Mesenchymal stem cell (in vitro differentiated cells and primary cell): ENCODE measurements around the gene NEK11.
"Not testable (repeated sequence)": the region's sequence is repeated elsewhere in the genome, so short reads cannot be mapped to it uniquely, and the experiment has no call there.

Experiments
- DNase-seq: peaks from one replicate; pipeline ENCODE4 v3.0.0-alpha.2; 2013
- H2AFZ ChIP-seq: one replicate; pipeline ENCODE4 v1.6.1; 2013; ENCODE audit warnings: low read depth, mild to moderate bottlenecking, control low read depth, inconsistent platforms, low read length, moderate library complexity
- H2AK5ac ChIP-seq: 2 replicates; pipeline ENCODE4 v1.6.1; 2013; ENCODE audit warnings: low read length, moderate library complexity, mild to moderate bottlenecking, inconsistent platforms; ENCODE audit not compliant: severe bottlenecking
- H2BK120ac ChIP-seq: one replicate; pipeline ENCODE4 v1.6.1; 2013; ENCODE audit warnings: low read depth, mild to moderate bottlenecking, inconsistent platforms, low read length, moderate library complexity
- H2BK12ac ChIP-seq, 2 experiments: one replicate each; pipeline ENCODE4 v1.6.1; 2013; ENCODE audit warnings: inconsistent platforms in 2 of 2, low read length in 2 of 2, mild to moderate bottlenecking in 2 of 2, moderate library complexity in 2 of 2, control low read depth in 1 of 2
- H2BK15ac ChIP-seq: one replicate; pipeline ENCODE4 v1.6.1; 2013; ENCODE audit warnings: mild to moderate bottlenecking, low read depth, inconsistent platforms; ENCODE audit not compliant: poor library complexity, severe bottlenecking
- H2BK5ac ChIP-seq: 2 replicates; pipeline ENCODE4 v1.6.1; 2013; ENCODE audit warnings: low read depth, mild to moderate bottlenecking, low read length, control low read depth, inconsistent platforms; ENCODE audit not compliant: poor library complexity, severe bottlenecking
- H3K14ac ChIP-seq, 2 experiments: one replicate each; pipeline ENCODE4 v1.6.1; 2013; ENCODE audit warnings: inconsistent platforms in 2 of 2, low read length in 2 of 2, control low read depth in 1 of 2, mild to moderate bottlenecking in 1 of 2, moderate library complexity in 1 of 2
- H3K18ac ChIP-seq, 2 experiments: one replicate each; pipeline ENCODE4 v1.6.1; 2013; ENCODE audit warnings: inconsistent platforms in 2 of 2, low read length in 2 of 2, control low read depth in 1 of 2, low read depth in 1 of 2, mild to moderate bottlenecking in 1 of 2
- H3K23ac ChIP-seq, 2 experiments: one replicate each; pipeline ENCODE4 v1.6.1; 2013; ENCODE audit warnings: inconsistent platforms in 2 of 2, low read length in 2 of 2, mild to moderate bottlenecking in 2 of 2, moderate library complexity in 2 of 2, control low read depth in 1 of 2
- H3K27ac ChIP-seq: 2 replicates; pipeline ENCODE4 v1.5.1; 2013; ENCODE audit warnings: mild to moderate bottlenecking, moderate library complexity, low read length, control low read depth, inconsistent platforms; ENCODE audit not compliant: poor library complexity, severe bottlenecking
- H3K27me3 ChIP-seq, 2 experiments: 2 replicates each; pipeline versions ENCODE4 v1.6.1 to v1.7.0; 2013; ENCODE audit warnings: low read length in 2 of 2, mild to moderate bottlenecking in 2 of 2, moderate library complexity in 2 of 2, control low read depth in 1 of 2, inconsistent platforms in 1 of 2; ENCODE audit not compliant: control insufficient read depth in 1 of 2, insufficient read depth in 1 of 2
- H3K36me3 ChIP-seq, 2 experiments: 2 replicates each; pipeline versions ENCODE4 v1.6.1 to v1.7.0; 2013; ENCODE audit warnings: low read length in 2 of 2, control low read depth in 1 of 2, inconsistent platforms in 1 of 2, low read depth in 1 of 2, mild to moderate bottlenecking in 1 of 2; ENCODE audit not compliant: insufficient read depth in 2 of 2, control insufficient read depth in 1 of 2
- H3K4ac ChIP-seq, 2 experiments: one replicate each; pipeline ENCODE4 v1.6.1; 2013; ENCODE audit warnings: inconsistent platforms in 2 of 2, low read length in 2 of 2, mild to moderate bottlenecking in 2 of 2, moderate library complexity in 2 of 2, control low read depth in 1 of 2, low read depth in 1 of 2
- H3K4me1 ChIP-seq: 2 replicates; pipeline ENCODE4 v1.6.1; 2013; ENCODE audit warnings: low read depth, low read length, control low read depth; ENCODE audit not compliant: control insufficient read depth, insufficient read depth
- H3K4me2 ChIP-seq: 2 replicates; pipeline ENCODE4 v1.6.1; 2013; ENCODE audit warnings: low read length, mild to moderate bottlenecking, inconsistent platforms; ENCODE audit not compliant: poor library complexity, severe bottlenecking
- H3K4me3 ChIP-seq, 2 experiments: 2 replicates each; pipeline versions ENCODE4 v1.5.1 to v1.7.0; 2013; ENCODE audit warnings: low read length in 2 of 2, mild to moderate bottlenecking in 2 of 2, control low read depth in 1 of 2, low read depth in 1 of 2; ENCODE audit not compliant: insufficient read depth in 1 of 2
- H3K79me1 ChIP-seq: replicated peaks from 2 replicates; pipeline ENCODE4 v1.6.1; 2013; ENCODE audit warnings: mild to moderate bottlenecking, control low read depth, low read length, inconsistent platforms; ENCODE audit not compliant: poor library complexity, severe bottlenecking
- H3K9ac ChIP-seq: 2 replicates; pipeline ENCODE4 v1.7.0; 2013; ENCODE audit warnings: mild to moderate bottlenecking, low read length, moderate library complexity
- H3K9me3 ChIP-seq: 2 replicates; pipeline ENCODE4 v1.7.0; 2013; ENCODE audit warnings: mild to moderate bottlenecking, low read length; ENCODE audit not compliant: control insufficient read depth
- H4K8ac ChIP-seq: one replicate; pipeline ENCODE4 v1.6.1; 2013; ENCODE audit warnings: inconsistent platforms, mild to moderate bottlenecking, low read length, moderate library complexity
- H4K91ac ChIP-seq: one replicate; pipeline ENCODE4 v1.6.1; 2013; ENCODE audit warnings: mild to moderate bottlenecking, low read length, inconsistent platforms
- WGBS: methylation state at CpG from one replicate; pipeline ENCODE4 v1.1.7; 2013; ENCODE audit warnings: mixed read lengths; 5-methylcytosine and 5-hydroxymethylcytosine counted together

NEK11 gene

GRCh38 chr3:131356006-131356595, 329.4 kb downstream of the NEK11 start:
- Histone ChIP-seq H3K27ac (no peak overlapping the region), H2AFZ (no peak overlapping the region), H4K8ac (no peak overlapping the region), H3K4ac (no peak overlapping the region), H3K4me3 (no peak overlapping the region), H4K91ac (no peak overlapping the region), H2AK5ac (no peak overlapping the region), H2BK120ac (no peak overlapping the region), H3K18ac (no peak overlapping the region), H3K4me1 (no peaks in the 10 kb centered on the region), H3K14ac (no peak overlapping the region), H3K9me3 (no peaks in the 10 kb centered on the region), H3K9ac (no peak overlapping the region), H3K23ac (no peak overlapping the region), H3K4me2 (no peak overlapping the region), H2BK5ac (no peak overlapping the region), H3K36me3 (no peaks in the 10 kb centered on the region), H2BK12ac (no peak overlapping the region), H3K27me3 (no peaks in the 10 kb centered on the region), H3K79me1 (no peaks in the 10 kb centered on the region), H2BK15ac (no peak overlapping the region)
- 97% methylated on average over 5 of the region's 5 CpGs for WGBS
- DNase-seq: no peak

GRCh38 chr3:131357275-131357674, 330.6 kb downstream of the NEK11 start:
- Histone ChIP-seq H3K27me3 (no peaks in the 10 kb centered on the region), H3K4ac (no peak overlapping the region), H4K8ac (no peak overlapping the region), H3K14ac (no peak overlapping the region), H2BK15ac (no peak overlapping the region), H2BK120ac (no peak overlapping the region), H3K23ac (no peak overlapping the region), H3K9me3 (no peaks in the 10 kb centered on the region), H3K27ac (no peak overlapping the region), H2AK5ac (no peak overlapping the region), H2AFZ (no peak overlapping the region), H4K91ac (no peak overlapping the region), H3K4me2 (no peak overlapping the region), H3K4me3 (no peak overlapping the region), H2BK5ac (no peak overlapping the region), H2BK12ac (no peak overlapping the region), H3K36me3 (no peaks in the 10 kb centered on the region), H3K9ac (no peak overlapping the region), H3K79me1 (no peaks in the 10 kb centered on the region), H3K4me1 (peaks cover 6% of the 10 kb centered on the region), H3K18ac (no peak overlapping the region)
- WGBS: 100% methylated on average over 1 of the region's 1 CpG
- no peak for DNase-seq

GRCh38 chr3:131360191-131360755, 333.6 kb downstream of the NEK11 start:
- Histone ChIP-seq H2AFZ (no peak overlapping the region), H2BK15ac (no peak overlapping the region), H4K91ac (no peak overlapping the region), H3K27ac (no peak overlapping the region), H3K4ac (no peak overlapping the region), H2BK5ac (no peak overlapping the region), H3K23ac (no peak overlapping the region), H3K36me3 (no peaks in the 10 kb centered on the region), H2BK12ac (no peak overlapping the region), H3K9ac (no peak overlapping the region), H4K8ac (no peak overlapping the region), H2AK5ac (no peak overlapping the region), H3K4me1 (peaks cover 6% of the 10 kb centered on the region), H3K27me3 (no peaks in the 10 kb centered on the region), H3K4me2 (no peak overlapping the region), H3K18ac (no peak overlapping the region), H3K4me3 (no peak overlapping the region), H3K14ac (no peak overlapping the region), H2BK120ac (no peak overlapping the region), H3K9me3 (no peaks in the 10 kb centered on the region), H3K79me1 (no peaks in the 10 kb centered on the region)
- no peak for DNase-seq
- WGBS: 98% methylated on average over 3 of the region's 4 CpGs

GRCh38 chr3:131361066-131361463, 334.4 kb downstream of the NEK11 start:
- H3K4ac ChIP-seq, H2BK5ac ChIP-seq, H2AK5ac ChIP-seq, H3K4me1 ChIP-seq, H2AFZ ChIP-seq, H3K18ac ChIP-seq, H3K9me3 ChIP-seq, DNase-seq, H2BK12ac ChIP-seq, H3K4me2 ChIP-seq, H3K23ac ChIP-seq, H3K36me3 ChIP-seq, H4K8ac ChIP-seq, H4K91ac ChIP-seq, H3K14ac ChIP-seq, H2BK120ac ChIP-seq, H3K27ac ChIP-seq, H2BK15ac ChIP-seq, H3K27me3 ChIP-seq, H3K9ac ChIP-seq, H3K79me1 ChIP-seq: not testable (repeated sequence)
- WGBS: 67% methylated on average over 7 of the region's 7 CpGs
- H3K4me3 ChIP-seq: peak overlapping the region in 1 of 2 experiments; percentile 77
